Skeletal muscle satellite cell (primary cell): ENCODE results near the gene FAM236A. TPM values are rescaled to one million over a fixed set of nuclear protein-coding genes. Genes with fewer than 3 reads are reported as not detected.
"Not testable (repeated sequence)": the region's sequence is repeated elsewhere in the genome, so short reads cannot be mapped to it uniquely, and the experiment has no call there.

Experiments
- H3K27me3 ChIP-seq: 2 replicates; pipeline ENCODE4 v1.7.0; 2013; ENCODE audit warnings: low read length; ENCODE audit not compliant: control insufficient read depth, insufficient read depth
- H3K36me3 ChIP-seq: 2 replicates; pipeline ENCODE4 v1.7.0; 2013; ENCODE audit warnings: mild to moderate bottlenecking, control low read depth, low read length; ENCODE audit not compliant: insufficient read depth
- H3K4me1 ChIP-seq: 2 replicates; pipeline ENCODE4 v1.7.0; 2013; ENCODE audit warnings: low read length; ENCODE audit not compliant: control insufficient read depth, insufficient read depth
- H3K4me2 ChIP-seq: 2 replicates; pipeline ENCODE4 v1.7.0; 2013; ENCODE audit warnings: mild to moderate bottlenecking, low read length
- H3K4me3 ChIP-seq: 2 replicates; pipeline ENCODE4 v1.7.0; 2013; ENCODE audit warnings: low read length
- H3K9ac ChIP-seq: 2 replicates; pipeline ENCODE4 v1.7.0; 2013; ENCODE audit warnings: mild to moderate bottlenecking, low read depth, low read length, moderate library complexity
- H3K9me3 ChIP-seq: replicated peaks from 2 replicates; pipeline ENCODE4 v1.7.0; 2013; ENCODE audit warnings: mild to moderate bottlenecking, control low read depth, low read length
- total RNA-seq: library from RNA; depleted of rRNA; stranded (reverse); fragments of >200 nt; gene quantifications from 2 replicates; pipeline ENCODE4 v1.2.3, GENCODE V29; 2012; rRNA removed

The FAM236A gene
- not detected in 2 replicates for total RNA-seq

DNA sequence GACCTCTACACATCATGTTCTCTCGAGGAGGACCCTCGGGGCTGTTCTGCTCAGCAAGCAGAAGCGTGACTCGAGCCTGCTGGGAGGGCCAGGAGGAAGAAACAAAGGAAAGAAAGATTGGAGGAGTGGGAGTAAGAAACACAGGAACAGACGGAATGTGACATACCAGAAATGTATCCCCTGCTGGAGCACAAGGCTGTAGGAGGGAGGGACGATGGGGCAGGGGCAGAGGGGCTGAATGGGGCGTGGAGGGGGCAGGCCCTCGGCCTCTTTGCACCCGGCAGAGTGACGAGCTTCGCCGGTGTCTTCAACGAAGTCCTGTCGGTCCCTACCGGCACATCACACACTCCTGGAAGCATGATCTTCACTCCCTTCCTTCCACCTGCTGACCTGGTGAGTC, at the start of gene FAM236A:
FAM236A (plus strand) TSS at position 301 of the 400 bp plus-strand sequence; CDS start at position 358, 57 bp downstream.
- H3K9me3 ChIP-seq, H3K4me3 ChIP-seq, H3K27me3 ChIP-seq, H3K4me1 ChIP-seq, H3K36me3 ChIP-seq, H3K4me2 ChIP-seq, H3K9ac ChIP-seq: not testable (repeated sequence)

DNA sequence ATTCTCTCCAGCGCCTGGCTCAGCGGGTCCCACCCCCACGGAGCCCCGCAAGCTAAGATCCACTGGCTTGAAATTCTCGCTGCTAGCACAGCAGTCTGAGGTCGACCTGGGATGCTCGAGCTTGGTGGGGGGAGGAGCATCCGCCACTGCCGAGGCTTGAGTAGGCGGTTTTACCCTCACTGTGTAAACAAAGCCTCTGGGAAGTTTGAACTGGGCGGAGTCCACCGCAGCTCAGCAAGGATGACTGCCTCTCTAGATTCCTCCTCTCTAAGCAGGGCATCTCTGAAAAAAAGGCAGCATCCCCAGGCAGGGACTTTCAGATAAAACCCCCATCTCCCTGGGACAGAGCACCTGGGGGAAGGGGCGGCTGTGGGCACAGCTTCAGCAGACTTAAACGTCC, 48.3 kb upstream of the FAM236A start:
- not testable (repeated sequence) for H3K4me3 ChIP-seq, H3K9me3 ChIP-seq, H3K27me3 ChIP-seq, H3K4me1 ChIP-seq, H3K9ac ChIP-seq, H3K4me2 ChIP-seq, H3K36me3 ChIP-seq

DNA sequence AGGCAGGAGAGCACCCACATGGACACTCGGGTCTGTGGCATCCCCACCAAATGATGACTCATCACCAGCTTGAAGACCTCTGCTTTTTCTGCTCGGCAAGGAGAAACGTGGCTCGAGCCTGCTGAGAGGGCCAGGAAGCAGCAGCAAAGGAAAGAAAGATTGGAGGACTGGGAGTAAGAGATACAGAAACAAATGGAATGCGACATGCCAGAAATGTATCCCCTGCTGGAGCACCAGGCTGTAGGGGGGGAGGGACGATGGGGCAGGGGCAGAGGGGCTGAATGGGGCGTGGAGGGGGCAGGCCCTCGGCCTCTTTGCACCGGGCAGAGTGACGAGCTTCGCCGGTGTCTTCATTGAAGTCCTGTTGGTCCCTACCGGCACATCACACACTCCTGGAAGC, 25.7 kb upstream of the FAM236A start, which contains the start of gene FAM236C:
FAM236C (plus strand) TSS at position 301 of the 400 bp plus-strand sequence. CDS start 100 bp downstream, outside the sequence.
- not testable (repeated sequence) for H3K9ac ChIP-seq, H3K9me3 ChIP-seq, H3K27me3 ChIP-seq, H3K36me3 ChIP-seq, H3K4me1 ChIP-seq, H3K4me3 ChIP-seq, H3K4me2 ChIP-seq

DNA sequence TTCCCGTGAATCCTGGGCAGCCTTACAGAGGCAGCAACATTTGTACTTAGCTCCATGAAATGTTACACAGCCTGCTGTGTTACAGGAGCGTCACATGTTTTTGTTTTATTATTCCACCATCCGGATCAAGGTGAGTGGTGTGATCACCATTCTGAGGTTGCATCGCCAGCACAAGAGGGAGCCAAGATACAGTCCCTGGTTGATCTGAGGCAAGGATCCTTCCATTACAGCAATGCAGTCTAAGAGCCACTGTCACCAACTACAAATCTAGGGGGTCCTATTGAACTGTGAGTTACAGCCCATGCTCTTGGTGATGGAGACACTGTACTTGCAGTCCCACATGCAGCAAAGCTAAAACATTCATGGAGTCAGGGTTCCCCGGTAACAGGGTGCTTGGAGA, 21.9 kb upstream of the FAM236A start:
- not testable (repeated sequence) for H3K4me2 ChIP-seq, H3K4me1 ChIP-seq, H3K36me3 ChIP-seq, H3K4me3 ChIP-seq, H3K9me3 ChIP-seq, H3K9ac ChIP-seq, H3K27me3 ChIP-seq

DNA sequence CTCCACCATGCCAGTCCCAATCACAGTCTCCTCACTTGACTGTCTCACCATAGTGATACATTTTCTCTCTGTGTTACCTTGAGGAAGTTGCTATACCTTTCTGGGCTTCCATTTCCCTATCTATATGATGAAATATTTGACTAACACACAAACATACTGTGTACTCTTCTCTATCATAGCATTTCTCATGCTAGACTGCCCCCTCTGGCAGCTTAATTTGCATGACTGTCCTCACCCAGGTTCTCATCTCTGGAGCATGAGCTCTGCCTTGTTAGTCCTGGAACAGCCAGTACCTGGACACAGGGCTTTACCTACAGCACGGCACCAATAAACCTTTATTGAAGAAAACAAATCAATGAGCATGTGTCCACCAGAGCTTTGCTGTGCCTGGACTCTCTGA, 5.7 kb upstream of the FAM236A start:
- H3K36me3 ChIP-seq, H3K4me2 ChIP-seq, H3K27me3 ChIP-seq, H3K4me1 ChIP-seq, H3K4me3 ChIP-seq, H3K9me3 ChIP-seq, H3K9ac ChIP-seq: not testable (repeated sequence)

DNA sequence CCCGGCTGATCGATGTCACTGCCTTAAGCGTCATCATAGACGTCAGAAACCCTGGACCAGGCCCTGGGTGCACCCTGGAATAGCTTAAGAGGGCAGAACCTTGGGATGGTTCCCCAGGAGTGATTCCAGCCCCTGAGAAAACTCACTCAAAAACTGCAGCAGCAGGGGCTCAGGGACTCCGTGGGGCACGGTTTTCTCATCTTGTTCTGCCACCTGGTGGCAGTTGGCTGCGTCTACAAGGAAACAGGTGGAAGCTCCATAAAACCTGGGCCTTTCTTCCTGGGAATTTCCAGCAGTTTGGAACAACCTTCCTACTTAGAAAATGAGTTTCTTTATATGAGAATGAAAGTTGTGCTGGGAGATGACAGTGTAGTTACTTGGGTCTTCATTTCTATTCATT, 1.6 kb upstream of the FAM236A start:
- not testable (repeated sequence) for H3K4me3 ChIP-seq, H3K4me2 ChIP-seq, H3K9me3 ChIP-seq, H3K4me1 ChIP-seq, H3K36me3 ChIP-seq, H3K27me3 ChIP-seq, H3K9ac ChIP-seq

DNA sequence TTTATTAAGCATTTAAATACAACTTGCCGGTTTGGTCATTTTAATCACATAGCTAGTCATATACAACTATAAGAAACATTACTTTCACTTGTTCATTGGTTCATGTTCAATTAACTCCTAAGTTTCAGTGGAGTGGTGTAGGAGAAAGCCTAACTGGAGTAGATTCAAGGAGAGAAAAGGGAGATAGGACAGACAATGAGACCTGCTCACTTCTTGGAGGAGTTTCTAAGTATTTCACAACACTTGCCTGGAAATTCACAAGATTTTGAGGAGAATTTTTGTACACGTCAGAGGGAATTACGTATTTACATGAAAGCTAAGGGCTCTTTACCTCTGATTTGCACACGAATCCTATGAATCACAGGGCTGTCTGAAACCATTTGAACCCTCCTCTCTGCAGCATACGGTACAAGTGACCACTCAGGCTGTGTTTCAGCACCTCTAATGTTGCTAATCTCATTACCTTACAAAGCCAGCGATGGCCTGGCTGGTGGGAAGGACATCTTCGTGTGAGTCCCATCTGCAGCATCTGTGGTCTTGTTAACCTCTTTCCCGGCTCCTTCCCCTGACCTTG, 1.0 kb upstream of the FAM236A start:
- H3K36me3 ChIP-seq, H3K4me1 ChIP-seq, H3K27me3 ChIP-seq, H3K9me3 ChIP-seq, H3K4me2 ChIP-seq, H3K9ac ChIP-seq, H3K4me3 ChIP-seq: not testable (repeated sequence)

DNA sequence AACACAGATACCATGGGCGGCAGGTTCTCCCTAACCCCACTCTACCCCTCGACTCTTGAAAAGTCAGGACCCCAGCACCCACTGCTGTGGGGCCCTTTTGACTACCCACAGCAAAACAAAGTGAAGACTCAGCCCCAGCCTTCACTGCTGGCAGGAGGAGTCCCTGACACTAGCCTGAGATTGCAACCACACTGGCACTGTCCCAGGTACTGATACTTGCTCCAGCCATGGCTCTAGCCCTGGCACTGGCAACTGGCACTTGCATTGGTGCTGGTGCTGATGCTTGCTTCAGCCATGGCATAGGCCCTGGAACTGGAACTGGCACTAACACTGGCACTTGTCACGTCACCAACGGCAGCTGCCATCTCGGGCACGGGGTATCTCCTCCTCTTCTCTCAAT, 4.3 kb downstream of the FAM236A start:
- not testable (repeated sequence) for H3K36me3 ChIP-seq, H3K9me3 ChIP-seq, H3K4me1 ChIP-seq, H3K4me2 ChIP-seq, H3K9ac ChIP-seq, H3K4me3 ChIP-seq, H3K27me3 ChIP-seq

DNA sequence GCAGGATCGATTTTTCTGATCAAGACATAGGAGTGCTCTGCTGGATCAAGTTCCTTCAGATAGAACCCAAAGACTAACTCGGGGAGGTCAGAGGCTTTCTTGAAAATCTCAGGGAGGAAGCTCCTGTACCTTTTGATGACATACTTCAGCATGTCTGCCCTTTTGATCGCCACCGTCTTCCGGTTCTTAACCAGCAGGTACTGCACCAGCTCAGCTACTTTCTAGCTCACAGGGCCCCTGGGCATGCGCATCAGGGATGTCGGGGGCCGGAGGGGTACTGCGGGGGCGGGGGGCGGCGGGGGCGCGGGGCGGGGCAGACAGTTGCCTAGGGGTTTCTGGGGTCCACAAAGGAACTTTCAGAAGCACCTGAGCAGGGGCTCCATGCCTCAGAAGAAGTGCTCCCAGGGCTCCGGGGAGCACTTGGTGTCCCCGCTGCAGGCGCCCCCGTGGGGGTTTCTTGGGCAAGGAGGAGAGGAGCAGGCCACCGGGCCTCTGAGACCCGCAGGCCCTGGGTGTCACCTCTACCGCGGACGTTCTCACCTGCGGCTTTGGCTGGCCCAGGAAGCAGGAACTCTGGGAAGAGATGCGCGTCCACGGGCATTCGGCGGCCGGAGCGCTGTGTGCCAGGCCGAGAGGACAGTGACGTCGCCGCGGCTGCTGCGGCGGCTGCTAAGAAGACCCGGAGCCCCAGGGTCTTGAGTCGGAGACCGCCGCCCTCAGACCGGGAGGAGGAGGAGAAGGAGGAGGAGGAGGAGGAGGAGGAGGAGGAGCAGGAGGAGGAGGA, 5.2 kb downstream of the FAM236A start:
- not testable (repeated sequence) for H3K9me3 ChIP-seq, H3K4me1 ChIP-seq, H3K4me2 ChIP-seq, H3K9ac ChIP-seq, H3K4me3 ChIP-seq, H3K27me3 ChIP-seq, H3K36me3 ChIP-seq

DNA sequence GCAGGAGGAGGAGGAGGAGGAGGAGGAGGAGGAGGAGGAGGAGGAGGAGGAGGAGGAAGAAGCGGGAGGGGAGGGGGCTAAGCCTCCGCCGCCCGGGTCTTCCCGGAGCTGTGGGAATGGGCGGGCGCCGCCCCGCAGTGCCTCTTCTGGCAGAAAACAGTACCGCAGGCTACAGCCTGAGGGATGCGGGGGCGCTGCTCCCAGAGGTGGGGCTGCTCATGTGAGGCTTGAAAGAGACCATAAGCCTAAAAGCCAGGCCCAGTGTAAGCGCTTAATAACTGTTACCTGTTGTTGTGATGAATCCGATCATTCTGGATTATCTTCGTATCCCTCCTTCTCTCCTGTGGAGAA, 5.8 kb downstream of the FAM236A start, which contains the start of gene DMRTC1:
DMRTC1 (minus strand) TSS at position 19 of the 351 bp plus-strand sequence. CDS start 68,143 bp downstream, outside the sequence.
- not testable (repeated sequence) for H3K9me3 ChIP-seq, H3K4me2 ChIP-seq, H3K9ac ChIP-seq, H3K4me3 ChIP-seq, H3K27me3 ChIP-seq, H3K4me1 ChIP-seq, H3K36me3 ChIP-seq

DNA sequence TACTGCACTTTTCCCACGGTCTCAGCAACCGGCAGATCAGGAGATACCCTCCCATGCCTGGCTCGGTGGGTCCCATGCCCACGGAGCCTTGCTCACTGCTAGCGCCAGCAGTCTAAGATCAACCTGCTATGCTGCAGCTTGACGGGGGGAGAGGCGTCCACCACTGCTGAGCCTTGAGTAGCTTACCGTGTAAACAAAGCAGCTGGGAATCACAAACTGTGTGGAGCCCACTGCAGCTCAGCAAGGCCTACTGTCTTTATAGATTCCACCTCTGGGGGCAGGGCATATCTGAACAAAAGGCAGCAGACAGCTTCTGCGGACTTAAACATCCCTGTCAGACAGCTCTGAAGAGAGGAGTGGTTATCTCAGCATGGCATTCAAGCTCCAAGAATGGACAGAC, 22.0 kb downstream of the FAM236A start:
- not testable (repeated sequence) for H3K36me3 ChIP-seq, H3K4me2 ChIP-seq, H3K4me3 ChIP-seq, H3K9ac ChIP-seq, H3K9me3 ChIP-seq, H3K27me3 ChIP-seq, H3K4me1 ChIP-seq

DNA sequence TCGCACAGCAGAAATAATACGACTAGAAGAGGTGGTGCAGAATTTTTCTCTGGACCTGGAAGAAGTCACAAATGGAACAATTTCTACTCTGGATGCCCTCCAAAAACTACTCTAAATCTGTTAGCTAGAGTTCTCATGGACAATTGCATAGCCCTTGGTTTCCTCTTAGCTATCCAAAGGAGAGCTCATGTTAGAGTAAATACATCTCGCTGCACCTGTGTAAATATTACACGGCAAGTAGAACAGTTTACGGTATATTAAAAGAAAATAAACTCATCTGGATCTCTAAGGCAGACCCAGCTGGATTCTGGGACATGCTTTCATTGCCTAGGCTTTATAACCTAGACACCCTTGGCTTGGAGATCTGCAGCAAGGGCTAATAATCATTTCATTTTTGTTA, 33.9 kb downstream of the FAM236A start:
- not testable (repeated sequence) for H3K9me3 ChIP-seq, H3K4me3 ChIP-seq, H3K36me3 ChIP-seq, H3K4me2 ChIP-seq, H3K4me1 ChIP-seq, H3K9ac ChIP-seq, H3K27me3 ChIP-seq
